ENCODE measurements around the gene TTC9B.

DNA sequence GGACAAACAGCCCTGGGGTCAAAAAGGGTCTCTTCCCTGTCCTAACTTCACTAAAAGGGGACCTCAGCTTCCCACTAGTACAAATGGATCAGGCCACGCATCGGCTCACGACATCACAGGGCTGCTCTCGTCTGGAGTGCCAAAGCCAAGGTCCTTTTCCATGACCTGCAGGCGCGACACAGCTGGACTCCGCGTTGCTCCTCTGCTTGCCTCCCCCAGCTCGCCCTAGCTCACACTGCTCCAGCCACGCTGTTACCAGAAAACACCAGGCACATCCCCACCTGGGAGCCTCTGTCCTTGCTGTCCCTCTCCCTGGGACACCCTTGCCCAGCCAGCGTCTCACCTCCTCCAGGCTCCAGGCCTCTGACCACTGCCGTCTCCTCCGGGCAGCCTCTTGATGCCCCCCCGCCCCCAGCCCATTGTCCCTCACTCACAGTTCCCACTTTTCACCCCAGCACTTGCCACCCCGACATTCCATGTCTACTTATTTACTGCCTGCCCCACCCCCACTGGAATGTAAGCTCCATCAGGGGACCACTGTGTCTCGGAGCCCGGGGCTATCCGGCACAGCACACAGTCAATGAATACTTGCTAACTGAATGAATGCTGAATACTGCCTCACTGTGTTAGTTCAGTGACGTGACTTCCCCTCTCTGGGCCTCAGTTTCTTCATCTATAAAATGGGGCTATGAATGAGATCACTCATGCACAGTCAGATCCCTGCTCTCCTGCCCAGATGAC is 46.3 kb upstream of the TTC9B start:
- TF ChIP-seq, protein P1, sequence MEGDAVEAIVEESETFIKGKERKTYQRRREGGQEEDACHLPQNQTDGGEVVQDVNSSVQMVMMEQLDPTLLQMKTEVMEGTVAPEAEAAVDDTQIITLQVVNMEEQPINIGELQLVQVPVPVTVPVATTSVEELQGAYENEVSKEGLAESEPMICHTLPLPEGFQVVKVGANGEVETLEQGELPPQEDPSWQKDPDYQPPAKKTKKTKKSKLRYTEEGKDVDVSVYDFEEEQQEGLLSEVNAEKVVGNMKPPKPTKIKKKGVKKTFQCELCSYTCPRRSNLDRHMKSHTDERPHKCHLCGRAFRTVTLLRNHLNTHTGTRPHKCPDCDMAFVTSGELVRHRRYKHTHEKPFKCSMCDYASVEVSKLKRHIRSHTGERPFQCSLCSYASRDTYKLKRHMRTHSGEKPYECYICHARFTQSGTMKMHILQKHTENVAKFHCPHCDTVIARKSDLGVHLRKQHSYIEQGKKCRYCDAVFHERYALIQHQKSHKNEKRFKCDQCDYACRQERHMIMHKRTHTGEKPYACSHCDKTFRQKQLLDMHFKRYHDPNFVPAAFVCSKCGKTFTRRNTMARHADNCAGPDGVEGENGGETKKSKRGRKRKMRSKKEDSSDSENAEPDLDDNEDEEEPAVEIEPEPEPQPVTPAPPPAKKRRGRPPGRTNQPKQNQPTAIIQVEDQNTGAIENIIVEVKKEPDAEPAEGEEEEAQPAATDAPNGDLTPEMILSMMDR (IDR thresholded peaks at IDR 0.05) = no peak
- TF ChIP-seq EZH2 (IDR thresholded peaks at IDR 0.05; ENCODE audit: borderline replicate concordance, insufficient read depth, low read depth, low read length, poor library complexity, severe bottlenecking) = no peak
